ENCODE data around the gene SEPTIN12. TPM values are rescaled to one million over a fixed set of nuclear protein-coding genes. Genes with fewer than 3 reads are reported as not detected.
A peak's percentile ranks its signal among the peaks of the same experiment; 100 is the strongest.

SEPTIN12 gene
- polyA plus RNA-seq, 1 donor (not counting 4 experiments of a cell fraction or from before 2014, with no cell fraction given) = not detected

- Histone ChIP-seq H3K79me2 (ENCODE audit: control insufficient read depth, insufficient read depth, low read length) (peaks cover 27% of the 10 kb centered on the region), H3K4me1 (ENCODE audit: control insufficient read depth, extremely low read depth, insufficient read depth, low read length) (peaks cover 5% of the 10 kb centered on the region), H2AFZ (ENCODE audit: control insufficient read depth, low read length) (peak overlapping the region; percentile 95), H3K36me3 (ENCODE audit: control insufficient read depth in 2 of 2, extremely low read depth in 1 of 2, insufficient read depth in 2 of 2, low read length in 2 of 2) (peaks cover 8 to 9% of the 10 kb centered on the region in 2 experiments), H4K20me1 (ENCODE audit: control insufficient read depth, extremely low read depth, insufficient read depth, low read length) (no peaks in the 10 kb centered on the region), H3K9me1 (ENCODE audit: control insufficient read depth, extremely low read depth, insufficient read depth, low read length) (no peaks in the 10 kb centered on the region), H3K9ac (ENCODE audit: control insufficient read depth, extremely low read depth, insufficient read depth, low read length) (peak overlapping the region; percentile 84), H3K4me3 (ENCODE audit: control insufficient read depth in 2 of 3, extremely low read depth in 1 of 3, insufficient read depth in 2 of 3, low read depth in 1 of 3, low read length in 3 of 3) (peak overlapping the region; percentile 65 to 86 (median 70)), H3K27me3 (ENCODE audit: control insufficient read depth, extremely low read depth, insufficient read depth, low read length) (peaks cover 3% of the 10 kb centered on the region), H3K9me3 (ENCODE audit: control insufficient read depth, low read depth, low read length) (no peaks in the 10 kb centered on the region), H3K4me2 (ENCODE audit: control insufficient read depth, extremely low read depth, insufficient read depth, low read depth, low read length) (peak overlapping the region; percentile 72), H3K27ac (ENCODE audit: control insufficient read depth, insufficient read depth, low read length) (peak overlapping the region; percentile 37)
- TF ChIP-seq EZH2 (IDR thresholded peaks at IDR 0.05; ENCODE audit: low read length) (no peak), CTCF (optimal IDR thresholded peaks at IDR 0.05 in 1 of 3, IDR thresholded peaks at IDR 0.05 in 1 of 3, conservative IDR thresholded peaks at IDR 0.05 in 1 of 3; ENCODE audit: extremely low read depth in 1 of 3, insufficient read depth in 2 of 3, low read length in 3 of 3) (no peak)
- dilution Hi-C loops (cut with MboI; ENCODE audit: extremely low pct_ligation_motif_present, low sequenced_read_pairs) = no loop called here
- no peak for DNase-seq (ENCODE audit: low read depth, low spot score)
- FAIRE-seq = no peak
Observed at GRCh38 chr16:4734730-4735535, 53.2 kb downstream of the SEPTIN12 start.

GRCh38 chr16:4734063-4734729 lies 53.9 kb downstream of the SEPTIN12 start, which contains the start of the genes ANKS3 and DNAAF8:
Gene ANKS3 (minus strand): TSS chr16:4734271. CDS start chr16:4730149, 4,122 bp downstream.
Gene DNAAF8 (plus strand): TSS chr16:4734537. CDS start chr16:4736515, 1,978 bp downstream.
- H2AFZ ChIP-seq (ENCODE audit: control insufficient read depth, low read length) = peak within 1 kb of the TSS; percentile 95
- H3K79me2 ChIP-seq (ENCODE audit: control insufficient read depth, insufficient read depth, low read length) = peaks cover 29% of the 10 kb centered on the region
- dilution Hi-C loops (cut with MboI; ENCODE audit: extremely low pct_ligation_motif_present, low sequenced_read_pairs) = no loop called here
- H4K20me1 ChIP-seq (ENCODE audit: control insufficient read depth, extremely low read depth, insufficient read depth, low read length) = no peaks in the 10 kb centered on the region
- H3K27me3 ChIP-seq (ENCODE audit: control insufficient read depth, extremely low read depth, insufficient read depth, low read length) = peaks cover 3% of the 10 kb centered on the region
- no peak for TF ChIP-seq EZH2 (IDR thresholded peaks at IDR 0.05; ENCODE audit: low read length)
- TF ChIP-seq CTCF (optimal IDR thresholded peaks at IDR 0.05 in 1 of 3, IDR thresholded peaks at IDR 0.05 in 1 of 3, conservative IDR thresholded peaks at IDR 0.05 in 1 of 3; ENCODE audit: extremely low read depth in 1 of 3, insufficient read depth in 2 of 3, low read length in 3 of 3) = no peak
- peak within 1 kb of the TSS; percentile 80 for H3K4me2 ChIP-seq (ENCODE audit: control insufficient read depth, extremely low read depth, insufficient read depth, low read depth, low read length)
- FAIRE-seq (no peak), DNase-seq (ENCODE audit: low read depth, low spot score) (peak; percentile 84)
- H3K9me3 ChIP-seq (ENCODE audit: control insufficient read depth, low read depth, low read length) = no peaks in the 10 kb centered on the region
- peaks cover 11 to 14% of the 10 kb centered on the region in 2 experiments for H3K36me3 ChIP-seq (ENCODE audit: control insufficient read depth in 2 of 2, extremely low read depth in 1 of 2, insufficient read depth in 2 of 2, low read length in 2 of 2)
- no peaks in the 10 kb centered on the region for H3K9me1 ChIP-seq (ENCODE audit: control insufficient read depth, extremely low read depth, insufficient read depth, low read length)
- H3K27ac ChIP-seq (ENCODE audit: control insufficient read depth, insufficient read depth, low read length) = peak within 1 kb of the TSS; percentile 37
- peak within 1 kb of the TSS; percentile 65 to 86 (median 70) for H3K4me3 ChIP-seq (ENCODE audit: control insufficient read depth in 2 of 3, extremely low read depth in 1 of 3, insufficient read depth in 2 of 3, low read depth in 1 of 3, low read length in 3 of 3)
- H3K4me1 ChIP-seq (ENCODE audit: control insufficient read depth, extremely low read depth, insufficient read depth, low read length) = peaks cover 5% of the 10 kb centered on the region
- H3K9ac ChIP-seq (ENCODE audit: control insufficient read depth, extremely low read depth, insufficient read depth, low read length) = peak within 1 kb of the TSS; percentile 84

Data from keratinocyte (primary cell).